HFFc6 (cell line): ENCODE measurements around the gene TPRG1. TPM values are rescaled to one million over a fixed set of nuclear protein-coding genes. Genes with fewer than 3 reads are reported as not detected.

Source experiments
- DNase-seq: peaks from one replicate; pipeline ENCODE4 v3.0.0-alpha.2; 2018
- H3K27ac Mint-ChIP-seq: 2 replicates; pipeline ENCODE4 v1.8.0; 2020; ENCODE audit warnings: mild to moderate bottlenecking, mixed read lengths
- H3K27me3 Mint-ChIP-seq: 2 replicates; pipeline ENCODE4 v1.8.0; 2021; ENCODE audit warnings: mild to moderate bottlenecking, moderate library complexity, mixed read lengths; ENCODE audit not compliant: insufficient read depth
- H3K36me3 Mint-ChIP-seq: 2 replicates; pipeline ENCODE4 v1.8.0; 2021; ENCODE audit warnings: low read depth, mixed read lengths
- H3K4me1 Mint-ChIP-seq: 2 replicates; pipeline ENCODE4 v1.8.0; 2020; ENCODE audit warnings: low read depth, mixed read lengths
- H3K4me3 Mint-ChIP-seq: 2 replicates; pipeline ENCODE4 v1.8.0; 2020; ENCODE audit warnings: mild to moderate bottlenecking, moderate library complexity, mixed read lengths
- H3K9me3 Mint-ChIP-seq: 2 replicates; pipeline ENCODE4 v1.8.0; 2020; ENCODE audit warnings: mild to moderate bottlenecking, mixed read lengths
- total RNA-seq, 6 experiments: library from RNA; stranded (reverse); fragmentation: NEBNext Ultra II Directional; extraction: Animal tissue kit (Norgen Biotek cat#: 25700); gene quantifications; 2 replicates in 1 of 6; 3 replicates in 5 of 6; pipeline ENCODE4 v1.2.3, GENCODE V29; 2021
- TF ChIP-seq, protein P1 (sequence below): fragments of 200-600 bp; sonication (generic); IDR thresholded peaks from 2 replicates; pipeline ENCODE4 v1.5.0; 2021; ENCODE audit warnings: antibody characterized with exemption, mild to moderate bottlenecking

The TPRG1 gene
- total RNA-seq, 6 experiments from 2014 or later, result not detected

GRCh38 chr3:189260556-189261493, 89.1 kb downstream of the TPRG1 start:
- Mint-ChIP-seq H3K4me3 (no peak overlapping the region), H3K27ac (no peak overlapping the region), H3K9me3 (no peaks in the 10 kb centered on the region; the same call in 1 of the 2 replicates), H3K36me3 (no peaks in the 10 kb centered on the region), H3K27me3 (peaks cover 3% of the 10 kb centered on the region; the same call in 1 of the 2 replicates), H3K4me1 (no peaks in the 10 kb centered on the region)
- TF ChIP-seq, protein P1, sequence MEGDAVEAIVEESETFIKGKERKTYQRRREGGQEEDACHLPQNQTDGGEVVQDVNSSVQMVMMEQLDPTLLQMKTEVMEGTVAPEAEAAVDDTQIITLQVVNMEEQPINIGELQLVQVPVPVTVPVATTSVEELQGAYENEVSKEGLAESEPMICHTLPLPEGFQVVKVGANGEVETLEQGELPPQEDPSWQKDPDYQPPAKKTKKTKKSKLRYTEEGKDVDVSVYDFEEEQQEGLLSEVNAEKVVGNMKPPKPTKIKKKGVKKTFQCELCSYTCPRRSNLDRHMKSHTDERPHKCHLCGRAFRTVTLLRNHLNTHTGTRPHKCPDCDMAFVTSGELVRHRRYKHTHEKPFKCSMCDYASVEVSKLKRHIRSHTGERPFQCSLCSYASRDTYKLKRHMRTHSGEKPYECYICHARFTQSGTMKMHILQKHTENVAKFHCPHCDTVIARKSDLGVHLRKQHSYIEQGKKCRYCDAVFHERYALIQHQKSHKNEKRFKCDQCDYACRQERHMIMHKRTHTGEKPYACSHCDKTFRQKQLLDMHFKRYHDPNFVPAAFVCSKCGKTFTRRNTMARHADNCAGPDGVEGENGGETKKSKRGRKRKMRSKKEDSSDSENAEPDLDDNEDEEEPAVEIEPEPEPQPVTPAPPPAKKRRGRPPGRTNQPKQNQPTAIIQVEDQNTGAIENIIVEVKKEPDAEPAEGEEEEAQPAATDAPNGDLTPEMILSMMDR, result no peak
- DNase-seq, result no peak

- no peak overlapping the region for H3K4me3 Mint-ChIP-seq
- H3K36me3 Mint-ChIP-seq, result no peaks in the 10 kb centered on the region
- no peak overlapping the region for H3K27ac Mint-ChIP-seq
- H3K4me1 Mint-ChIP-seq, result no peaks in the 10 kb centered on the region
- TF ChIP-seq, protein P1, result no peak
- peaks cover 4% of the 10 kb centered on the region; the same call in 1 of the 2 replicates for H3K27me3 Mint-ChIP-seq
- DNase-seq, result no peak
- no peaks in the 10 kb centered on the region; the same call in 1 of the 2 replicates for H3K9me3 Mint-ChIP-seq
These were observed 91.0 kb downstream of the TPRG1 start for GRCh38 chr3:189262746-189263145.

- Mint-ChIP-seq H3K27me3 (peaks cover 4% of the 10 kb centered on the region), H3K4me1 (no peaks in the 10 kb centered on the region), H3K4me3 (no peak overlapping the region), H3K27ac (no peak overlapping the region), H3K36me3 (no peaks in the 10 kb centered on the region), H3K9me3 (no peaks in the 10 kb centered on the region; the same call in 1 of the 2 replicates)
- TF ChIP-seq, protein P1, result peak; percentile 44; the same call in 1 of the 2 replicates
- DNase-seq, result peak; percentile 21
These were observed 96.3 kb downstream of the TPRG1 start for GRCh38 chr3:189267981-189268613.

DNA sequence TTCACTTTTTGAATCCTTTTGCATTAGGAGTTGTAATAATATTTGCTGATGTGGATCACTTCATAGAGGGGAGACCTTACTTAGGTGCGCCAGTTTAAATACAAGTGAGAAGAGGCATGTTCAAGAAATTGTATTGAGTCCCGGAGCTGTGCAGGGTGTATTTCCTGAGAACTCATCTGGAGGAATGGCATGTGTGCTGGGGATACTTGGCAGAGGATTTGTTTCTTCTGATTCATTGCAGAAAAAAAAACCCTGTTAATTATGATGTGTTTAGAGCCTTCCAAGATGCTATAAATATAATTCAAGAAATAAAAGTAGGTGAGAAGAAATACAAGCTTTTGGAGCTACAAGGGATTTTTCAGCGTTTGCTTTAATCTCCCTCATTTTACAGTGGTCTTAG, 97.6 kb downstream of the TPRG1 start:
- TF ChIP-seq, protein P1, result no peak
- H3K27me3 Mint-ChIP-seq, result peaks cover 4% of the 10 kb centered on the region
- no peaks in the 10 kb centered on the region for H3K36me3 Mint-ChIP-seq
- no peaks in the 10 kb centered on the region; the same call in 1 of the 2 replicates for H3K9me3 Mint-ChIP-seq
- no peak overlapping the region for H3K4me3 Mint-ChIP-seq
- no peak overlapping the region for H3K27ac Mint-ChIP-seq
- DNase-seq, result no peak
- no peaks in the 10 kb centered on the region for H3K4me1 Mint-ChIP-seq

DNA sequence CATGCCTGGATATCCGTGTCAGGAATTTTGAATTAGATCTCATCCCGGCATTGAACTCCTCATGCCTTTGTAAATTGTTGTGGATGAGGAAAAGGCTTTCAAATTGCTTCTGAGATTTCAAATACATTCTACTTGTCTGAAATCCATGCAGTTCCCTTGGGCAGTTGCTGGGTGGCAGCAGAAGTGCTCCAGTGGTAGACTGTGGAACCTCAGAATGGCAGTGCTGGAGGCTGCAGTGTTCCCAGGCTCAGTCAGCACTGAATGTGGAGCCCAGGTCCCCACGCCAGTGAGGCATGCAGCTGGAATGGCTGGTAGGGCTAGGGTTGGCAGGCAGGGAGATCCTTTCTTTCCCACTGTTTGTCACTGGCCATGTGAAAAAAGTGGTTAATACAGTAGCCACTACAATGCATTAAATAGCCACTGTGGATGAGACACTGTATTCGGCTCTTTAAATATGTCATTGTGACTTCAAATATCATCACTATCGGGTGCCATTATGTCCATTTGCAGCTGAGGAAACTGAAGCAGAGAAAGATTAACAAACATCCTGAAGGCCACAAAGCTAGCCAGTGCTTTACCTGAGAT, 98.6 kb downstream of the TPRG1 start:
- Mint-ChIP-seq H3K27me3 (peaks cover 1% of the 10 kb centered on the region), H3K9me3 (no peaks in the 10 kb centered on the region; the same call in 1 of the 2 replicates), H3K36me3 (no peaks in the 10 kb centered on the region), H3K27ac (no peak overlapping the region), H3K4me1 (no peaks in the 10 kb centered on the region), H3K4me3 (no peak overlapping the region)
- TF ChIP-seq, protein P1, result peak; percentile 67; the same call in 1 of the 2 replicates
- DNase-seq, result peak; percentile 81
